ENCODE data around the gene IP6K3.

DNA sequence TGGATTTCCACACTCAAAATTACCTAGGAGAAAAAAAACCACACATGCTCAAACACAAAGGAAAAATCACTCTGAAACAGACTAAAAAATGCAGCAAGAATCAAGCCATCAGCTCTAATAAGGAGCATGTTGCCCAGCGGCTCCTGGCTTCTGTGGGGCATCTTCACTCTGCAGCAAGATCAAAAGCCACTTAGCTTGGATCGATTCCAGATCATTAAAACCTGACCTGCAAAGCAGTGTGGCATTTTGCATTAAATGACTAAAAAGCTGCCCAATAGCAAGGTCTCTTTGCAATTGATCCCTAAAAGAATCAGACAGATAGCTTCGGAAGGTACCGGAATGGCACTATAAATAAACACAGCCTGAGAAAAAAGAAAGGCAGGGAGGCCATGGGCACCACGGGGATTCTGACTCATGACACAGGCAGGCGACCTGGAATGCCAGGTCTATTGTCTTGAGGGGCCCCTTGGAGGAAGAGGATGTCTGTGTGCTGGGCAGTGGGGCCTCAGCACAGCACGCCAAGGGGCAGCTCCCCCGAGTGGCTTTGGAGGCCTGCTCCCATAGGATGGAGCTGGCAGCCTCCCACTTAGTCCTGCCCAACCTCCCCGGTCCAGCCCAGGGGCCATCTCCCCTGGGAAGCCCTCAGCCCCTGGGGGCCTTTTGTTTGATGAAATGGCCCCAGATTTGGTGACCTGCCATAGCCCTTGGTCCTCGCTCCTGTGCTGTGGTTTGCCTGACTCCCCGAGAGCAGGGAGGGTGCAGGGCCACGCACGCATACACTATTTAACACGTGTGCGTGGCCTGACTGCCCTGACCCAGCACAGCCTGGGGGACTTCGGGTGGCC lies 34.6 kb upstream of the IP6K3 start:
- TF ChIP-seq, protein P1, sequence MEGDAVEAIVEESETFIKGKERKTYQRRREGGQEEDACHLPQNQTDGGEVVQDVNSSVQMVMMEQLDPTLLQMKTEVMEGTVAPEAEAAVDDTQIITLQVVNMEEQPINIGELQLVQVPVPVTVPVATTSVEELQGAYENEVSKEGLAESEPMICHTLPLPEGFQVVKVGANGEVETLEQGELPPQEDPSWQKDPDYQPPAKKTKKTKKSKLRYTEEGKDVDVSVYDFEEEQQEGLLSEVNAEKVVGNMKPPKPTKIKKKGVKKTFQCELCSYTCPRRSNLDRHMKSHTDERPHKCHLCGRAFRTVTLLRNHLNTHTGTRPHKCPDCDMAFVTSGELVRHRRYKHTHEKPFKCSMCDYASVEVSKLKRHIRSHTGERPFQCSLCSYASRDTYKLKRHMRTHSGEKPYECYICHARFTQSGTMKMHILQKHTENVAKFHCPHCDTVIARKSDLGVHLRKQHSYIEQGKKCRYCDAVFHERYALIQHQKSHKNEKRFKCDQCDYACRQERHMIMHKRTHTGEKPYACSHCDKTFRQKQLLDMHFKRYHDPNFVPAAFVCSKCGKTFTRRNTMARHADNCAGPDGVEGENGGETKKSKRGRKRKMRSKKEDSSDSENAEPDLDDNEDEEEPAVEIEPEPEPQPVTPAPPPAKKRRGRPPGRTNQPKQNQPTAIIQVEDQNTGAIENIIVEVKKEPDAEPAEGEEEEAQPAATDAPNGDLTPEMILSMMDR (IDR thresholded peaks at IDR 0.05) = no peak
- TF ChIP-seq POLR2A (IDR thresholded peaks at IDR 0.05) = no peak
